Right lobe of liver (tissue), 6 donors: ENCODE measurements around the gene PLXNA2. TPM values are rescaled to one million over a fixed set of nuclear protein-coding genes. Genes with fewer than 3 reads are reported as not detected.

Experiments used
- ATAC-seq, 4 donors: fragments of 200-7000 bp; cut with Tn5 transposase; one replicate each; pipeline ENCODE4 v1.9.1; 2020; ENCODE audit warnings: mild to moderate bottlenecking in 4 of 4, moderate library complexity in 4 of 4
- DNase-seq, 3 donors: peaks; one replicate each; pipeline ENCODE4 v3.0.0-alpha.2; 2020
- H3K27ac ChIP-seq, 3 donors: fragments of 200-600 bp; one replicate each; pipeline ENCODE4 v1.8.0; 2022
- H3K27me3 ChIP-seq, 2 donors: fragments of 200-600 bp; one replicate each; pipeline ENCODE4 v1.8.0; 2022
- H3K36me3 ChIP-seq, 4 donors: fragments of 200-600 bp; sonication (generic) in 1 of 4; one replicate each; pipeline versions ENCODE4 v1.5.1 to v1.8.0; 2017 to 2022; ENCODE audit warnings: control low read depth in 1 of 4
- H3K4me1 ChIP-seq, 4 donors: fragments of 200-600 bp; sonication (generic) in 1 of 4; one replicate each; pipeline versions ENCODE4 v1.5.1 to v1.8.0; 2017 to 2022; ENCODE audit warnings: control low read depth in 1 of 4
- H3K4me3 ChIP-seq, 3 donors: fragments of 200-600 bp; one replicate each; pipeline ENCODE4 v1.8.0; 2022
- H3K9me3 ChIP-seq, 4 donors: fragments of 200-600 bp; sonication (generic) in 1 of 4; one replicate each; pipeline versions ENCODE4 v1.5.1 to v1.8.0; 2017 to 2022; ENCODE audit warnings: control low read depth in 1 of 4
- POLR2A ChIP-seq: fragments of 450-650 bp; IDR thresholded peaks from one replicate; pipeline ENCODE4 v1.6.1; 2017; ENCODE audit warnings: antibody characterized with exemption, mild to moderate bottlenecking
- WGBS: methylation state at CpG from one replicate; pipeline ENCODE4 v1.1.6; 2018; ENCODE audit warnings: low coverage, low lambda C conversion rate; ENCODE audit not compliant: insufficient coverage; ENCODE audit errors: missing lambda C conversion rate; 5-methylcytosine and 5-hydroxymethylcytosine counted together
- intact Hi-C, 2 donors: fragments of 100-400 bp; cut with DNase I; formaldehyde crosslinking; loops; one replicate each; pipeline versions ENCODE4 v1.11.2 to v1.14.1; 2022
- total RNA-seq, 6 experiments: library from RNA; depleted of rRNA in 2 of 6; stranded (reverse); fragments of >200 nt in 2 of 6; fragmentation: NEBNext Ultra II Directional in 3 of 6; extraction: Animal tissue kit (Norgen Biotek cat#: 25700) in 3 of 6; gene quantifications; one replicate each; pipeline versions ENCODE4 v1.1.0 to v1.2.4, GENCODE V29; 2016 to 2023
- TF ChIP-seq, protein P1 (sequence below), 4 donors: fragments of 200-600 bp in 3 of 4; fragments of 450-650 bp in 1 of 4; IDR thresholded peaks; one replicate each; pipeline versions ENCODE4 v1.5.1 to v1.8.0; 2016 to 2022; ENCODE audit warnings: antibody characterized with exemption in 4 of 4, mild to moderate bottlenecking in 2 of 4
- donor health status: DM: no; HTN: yes; CAD: no.
- donor health status: DM: no; HTN: no; CAD: no.
- donor health status: DM: no; HTN: no; CAD: no.
- donor health status: DM: no; HTN: yes; CAD: no.
- donor health status: DM: no; HTN: yes; CAD: no.

Gene PLXNA2
- total RNA-seq, 6 experiments from 2014 or later, result 5.6 to 20.8 (median 9.3) TPM

DNA sequence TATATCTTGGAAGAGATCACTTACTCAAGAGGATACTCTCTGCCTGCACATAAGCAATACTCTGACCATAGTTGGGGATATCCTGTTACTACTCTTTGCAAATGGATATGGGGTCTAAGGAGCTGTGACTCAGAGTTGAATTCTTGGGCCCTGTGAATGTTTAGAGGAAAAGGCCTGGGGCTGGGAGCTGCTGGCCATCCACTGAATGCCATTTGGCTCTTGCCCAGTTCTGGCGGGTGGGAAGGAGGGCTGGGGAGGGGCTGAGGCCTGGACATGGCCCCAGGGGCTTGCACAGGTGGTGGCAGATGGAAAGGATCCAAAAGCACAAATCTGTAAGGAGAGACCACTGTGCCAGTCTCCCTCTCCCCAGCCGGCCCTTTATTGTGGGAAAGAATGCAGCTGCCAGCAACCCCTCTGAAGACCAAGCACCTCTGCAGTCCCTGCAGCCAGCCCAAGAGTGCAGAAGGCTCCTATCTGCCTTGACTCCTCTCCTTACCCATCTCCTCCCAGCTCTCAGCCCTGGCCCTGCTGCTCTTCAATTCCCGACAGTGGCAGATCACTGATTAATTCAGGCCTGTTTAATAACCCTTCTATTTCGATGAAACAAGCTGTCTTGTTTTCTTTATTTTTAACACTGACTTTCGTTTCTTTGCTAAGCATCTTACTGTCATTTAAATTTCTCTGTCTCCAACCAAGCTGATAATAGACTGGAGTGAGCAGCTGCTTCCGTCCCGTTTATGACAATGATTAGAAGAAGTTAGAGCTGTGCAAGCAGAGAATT lies 12.1 kb downstream of the PLXNA2 start:
- Histone ChIP-seq H3K4me3 (no peak overlapping the region), H3K9me3 (no peaks in the 10 kb centered on the region), H3K36me3 (no peaks in the 10 kb centered on the region), H3K4me1 (peaks cover 0 to 13% (median 6%) of the 10 kb centered on the region in 4 donors), H3K27ac (no peak overlapping the region), H3K27me3 (no peaks in the 10 kb centered on the region)
- WGBS, result 85% methylated on average over 6 of the region's 7 CpGs
- DNase-seq (no peak), ATAC-seq (no peak)
- no peak for TF ChIP-seq POLR2A
- TF ChIP-seq, protein P1, sequence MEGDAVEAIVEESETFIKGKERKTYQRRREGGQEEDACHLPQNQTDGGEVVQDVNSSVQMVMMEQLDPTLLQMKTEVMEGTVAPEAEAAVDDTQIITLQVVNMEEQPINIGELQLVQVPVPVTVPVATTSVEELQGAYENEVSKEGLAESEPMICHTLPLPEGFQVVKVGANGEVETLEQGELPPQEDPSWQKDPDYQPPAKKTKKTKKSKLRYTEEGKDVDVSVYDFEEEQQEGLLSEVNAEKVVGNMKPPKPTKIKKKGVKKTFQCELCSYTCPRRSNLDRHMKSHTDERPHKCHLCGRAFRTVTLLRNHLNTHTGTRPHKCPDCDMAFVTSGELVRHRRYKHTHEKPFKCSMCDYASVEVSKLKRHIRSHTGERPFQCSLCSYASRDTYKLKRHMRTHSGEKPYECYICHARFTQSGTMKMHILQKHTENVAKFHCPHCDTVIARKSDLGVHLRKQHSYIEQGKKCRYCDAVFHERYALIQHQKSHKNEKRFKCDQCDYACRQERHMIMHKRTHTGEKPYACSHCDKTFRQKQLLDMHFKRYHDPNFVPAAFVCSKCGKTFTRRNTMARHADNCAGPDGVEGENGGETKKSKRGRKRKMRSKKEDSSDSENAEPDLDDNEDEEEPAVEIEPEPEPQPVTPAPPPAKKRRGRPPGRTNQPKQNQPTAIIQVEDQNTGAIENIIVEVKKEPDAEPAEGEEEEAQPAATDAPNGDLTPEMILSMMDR (IDR thresholded peaks at IDR 0.05), result no peak
- intact Hi-C loops, result no loop called here

DNA sequence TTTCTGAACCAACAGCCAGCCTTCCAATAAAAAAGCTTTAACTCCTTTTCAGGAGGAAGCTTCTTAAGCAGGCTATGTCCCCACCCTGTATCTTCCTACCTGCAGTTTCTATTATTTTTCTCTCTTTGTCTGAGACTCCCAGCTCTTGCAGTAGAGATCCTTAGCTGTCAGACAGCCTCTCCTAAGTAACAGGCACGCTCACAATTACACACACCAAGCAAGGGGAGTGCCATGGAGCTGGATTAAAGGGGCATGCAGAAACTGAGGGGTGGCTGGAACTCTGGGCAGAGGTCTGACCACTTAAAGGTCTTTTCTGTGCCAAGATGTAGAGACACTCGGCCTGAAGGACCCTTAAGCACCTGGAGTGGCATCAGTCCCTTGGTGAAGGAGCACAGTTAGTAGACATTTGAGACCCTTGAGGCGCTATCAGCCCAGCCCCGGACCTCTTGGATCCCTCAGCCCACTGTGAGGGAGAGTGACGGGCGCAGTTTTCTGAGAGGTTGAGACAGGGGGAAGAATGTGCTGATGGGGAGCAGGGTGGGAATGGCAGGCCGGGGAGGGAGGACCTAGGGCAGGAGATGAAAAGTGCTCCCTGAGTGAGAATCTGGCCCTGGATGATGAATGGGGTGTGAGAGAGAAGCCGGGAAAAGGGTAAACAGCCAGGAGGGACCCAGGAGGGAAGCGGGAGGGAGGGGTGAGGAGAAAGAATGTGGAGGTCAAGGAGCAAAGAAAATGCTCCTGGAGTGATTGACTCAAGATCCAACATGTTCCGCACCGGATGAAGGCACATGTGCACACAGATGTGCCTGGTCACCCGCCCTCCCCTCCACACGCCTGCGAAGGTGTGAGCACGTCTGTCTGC lies 13.3 kb downstream of the PLXNA2 start:
- intact Hi-C loops, result no loop called here
- Histone ChIP-seq H3K9me3 (no peaks in the 10 kb centered on the region), H3K4me1 (peaks cover 0 to 3% (median 0%) of the 10 kb centered on the region in 4 donors), H3K36me3 (no peaks in the 10 kb centered on the region), H3K27me3 (no peaks in the 10 kb centered on the region), H3K4me3 (no peak overlapping the region), H3K27ac (no peak overlapping the region)
- WGBS, result 80% methylated on average over 9 of the region's 15 CpGs
- ATAC-seq (no peak), DNase-seq (no peak)
- TF ChIP-seq, protein P1 (IDR thresholded peaks at IDR 0.05), result no peak
- TF ChIP-seq POLR2A, result no peak

DNA sequence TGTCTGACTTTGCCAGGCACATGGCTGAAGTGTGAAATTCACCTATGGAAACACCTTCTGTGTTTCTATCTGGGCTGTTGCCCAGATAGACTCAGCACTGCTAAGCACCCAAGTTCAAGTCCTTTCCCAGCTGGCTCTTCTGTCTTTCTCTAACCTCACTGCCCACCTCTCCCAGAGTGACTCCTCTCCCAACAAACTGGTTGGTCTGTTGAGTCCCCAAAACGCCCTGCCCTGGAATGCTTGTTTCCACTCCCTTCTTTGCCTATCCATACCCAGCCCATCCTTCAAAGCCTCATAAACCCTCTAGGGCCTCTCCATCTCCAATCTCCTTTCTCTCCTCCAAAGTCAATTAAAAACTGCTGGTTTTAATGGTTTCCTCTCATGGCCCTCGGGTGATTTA lies 15.6 kb downstream of the PLXNA2 start:
- 73% methylated on average over 2 of the region's 2 CpGs for WGBS
- H3K9me3 ChIP-seq, result no peaks in the 10 kb centered on the region
- TF ChIP-seq, protein P1 (IDR thresholded peaks at IDR 0.05), result no peak
- no peak for TF ChIP-seq POLR2A
- no peak overlapping the region for H3K4me3 ChIP-seq
- intact Hi-C loops, result no loop called here
- no peaks in the 10 kb centered on the region for H3K36me3 ChIP-seq
- H3K27me3 ChIP-seq, result no peaks in the 10 kb centered on the region
- ATAC-seq, result no peak
- H3K4me1 ChIP-seq, result no peaks in the 10 kb centered on the region
- H3K27ac ChIP-seq, result no peak overlapping the region
- DNase-seq, result no peak

DNA sequence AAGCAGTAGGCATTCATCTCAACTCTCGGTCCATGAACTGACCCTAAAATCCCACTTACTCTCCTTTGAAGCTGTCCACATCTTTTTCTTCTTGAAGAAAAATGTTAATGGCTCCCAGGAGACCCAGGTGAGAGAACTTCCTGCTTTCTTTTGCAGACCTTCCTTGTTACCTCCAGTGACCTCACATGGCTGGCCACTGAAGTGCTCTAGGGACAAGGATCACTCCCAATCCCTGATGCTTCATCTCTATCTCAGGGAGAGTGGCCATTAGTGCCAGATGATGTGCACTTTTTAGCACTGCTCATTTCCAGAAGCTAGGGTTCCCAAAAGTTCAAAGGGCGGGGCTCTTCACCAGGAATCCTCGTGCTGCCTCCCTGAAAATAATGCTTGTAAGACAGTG lies 16.2 kb downstream of the PLXNA2 start:
- Histone ChIP-seq H3K27me3 (no peaks in the 10 kb centered on the region), H3K4me3 (no peak overlapping the region), H3K36me3 (no peaks in the 10 kb centered on the region), H3K4me1 (no peaks in the 10 kb centered on the region), H3K27ac (no peak overlapping the region), H3K9me3 (no peaks in the 10 kb centered on the region)
- TF ChIP-seq, protein P1 (IDR thresholded peaks at IDR 0.05), result no peak
- no peak for TF ChIP-seq POLR2A
- ATAC-seq, result peak in 1 of 4 donors; percentile 22
- 93% methylated on average over 3 of the region's 3 CpGs for WGBS
- no peak for DNase-seq
- intact Hi-C loops, result no loop called here
